ENCODE measurements around the gene OR10A3. TPM values are rescaled to one million over a fixed set of nuclear protein-coding genes. Genes with fewer than 3 reads are reported as not detected.

The OR10A3 gene
- polyA plus RNA-seq, 1 donor (not counting 4 experiments of a cell fraction or from before 2014, with no cell fraction given) = 0.04 TPM

DNA sequence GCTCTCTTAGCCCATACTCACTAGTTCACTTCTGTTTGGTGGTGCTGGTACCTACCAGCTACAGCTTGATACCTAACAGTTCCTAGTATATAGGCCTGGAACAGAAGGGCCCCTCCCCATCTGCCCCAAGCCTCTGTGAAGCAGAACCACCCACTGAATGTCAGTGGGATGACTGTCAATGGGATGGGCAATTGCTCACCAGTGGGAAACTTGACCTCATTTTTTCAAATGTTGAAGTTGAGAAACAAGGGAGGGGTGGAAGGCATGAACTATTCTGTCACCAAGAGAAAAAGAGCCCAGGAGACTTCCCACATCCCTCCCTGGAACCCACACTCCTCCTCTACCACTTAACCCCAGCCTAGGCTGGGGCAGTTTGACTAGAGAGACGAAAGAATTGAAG lies 23.9 kb upstream of the OR10A3 start, which contains the start of gene NLRP10:
NLRP10 (minus strand) TSS at position 62 of the 400 bp plus-strand sequence. CDS start 1,952 bp downstream, outside the sequence.
- Histone ChIP-seq H3K27me3 (ENCODE audit: control insufficient read depth, extremely low read depth, insufficient read depth, low read length) (no peaks in the 10 kb centered on the region), H3K9me3 (ENCODE audit: control insufficient read depth, low read depth, low read length) (no peaks in the 10 kb centered on the region), H3K9ac (ENCODE audit: control insufficient read depth, extremely low read depth, insufficient read depth, low read length) (peak within 1 kb of the TSS; percentile 72), H2AFZ (ENCODE audit: control insufficient read depth, low read length) (peak within 1 kb of the TSS; percentile 55), H3K4me3 (ENCODE audit: control insufficient read depth in 2 of 3, extremely low read depth in 1 of 3, insufficient read depth in 2 of 3, low read depth in 1 of 3, low read length in 3 of 3) (peak within 1 kb of the TSS in 1 of 3 experiments; percentile 22), H3K27ac (ENCODE audit: control insufficient read depth, insufficient read depth, low read length) (peak within 1 kb of the TSS; percentile 91), H3K36me3 (ENCODE audit: control insufficient read depth in 2 of 2, extremely low read depth in 1 of 2, insufficient read depth in 2 of 2, low read length in 2 of 2) (no peaks in the 10 kb centered on the region), H3K4me1 (ENCODE audit: control insufficient read depth, extremely low read depth, insufficient read depth, low read length) (peaks cover 51% of the 10 kb centered on the region), H3K4me2 (ENCODE audit: control insufficient read depth, extremely low read depth, insufficient read depth, low read depth, low read length) (peak within 1 kb of the TSS; percentile 77), H3K79me2 (ENCODE audit: control insufficient read depth, insufficient read depth, low read length) (no peaks in the 10 kb centered on the region), H4K20me1 (ENCODE audit: control insufficient read depth, extremely low read depth, insufficient read depth, low read length) (no peaks in the 10 kb centered on the region), H3K9me1 (ENCODE audit: control insufficient read depth, extremely low read depth, insufficient read depth, low read length) (no peaks in the 10 kb centered on the region)
- dilution Hi-C loops (cut with MboI; ENCODE audit: extremely low pct_ligation_motif_present, low sequenced_read_pairs) = no loop called here
- FAIRE-seq (peak; percentile 87), DNase-seq (ENCODE audit: low read depth, low spot score) (no peak)
- TF ChIP-seq, protein P1, sequence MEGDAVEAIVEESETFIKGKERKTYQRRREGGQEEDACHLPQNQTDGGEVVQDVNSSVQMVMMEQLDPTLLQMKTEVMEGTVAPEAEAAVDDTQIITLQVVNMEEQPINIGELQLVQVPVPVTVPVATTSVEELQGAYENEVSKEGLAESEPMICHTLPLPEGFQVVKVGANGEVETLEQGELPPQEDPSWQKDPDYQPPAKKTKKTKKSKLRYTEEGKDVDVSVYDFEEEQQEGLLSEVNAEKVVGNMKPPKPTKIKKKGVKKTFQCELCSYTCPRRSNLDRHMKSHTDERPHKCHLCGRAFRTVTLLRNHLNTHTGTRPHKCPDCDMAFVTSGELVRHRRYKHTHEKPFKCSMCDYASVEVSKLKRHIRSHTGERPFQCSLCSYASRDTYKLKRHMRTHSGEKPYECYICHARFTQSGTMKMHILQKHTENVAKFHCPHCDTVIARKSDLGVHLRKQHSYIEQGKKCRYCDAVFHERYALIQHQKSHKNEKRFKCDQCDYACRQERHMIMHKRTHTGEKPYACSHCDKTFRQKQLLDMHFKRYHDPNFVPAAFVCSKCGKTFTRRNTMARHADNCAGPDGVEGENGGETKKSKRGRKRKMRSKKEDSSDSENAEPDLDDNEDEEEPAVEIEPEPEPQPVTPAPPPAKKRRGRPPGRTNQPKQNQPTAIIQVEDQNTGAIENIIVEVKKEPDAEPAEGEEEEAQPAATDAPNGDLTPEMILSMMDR (optimal IDR thresholded peaks at IDR 0.05 in 1 of 3, IDR thresholded peaks at IDR 0.05 in 1 of 3, conservative IDR thresholded peaks at IDR 0.05 in 1 of 3; ENCODE audit: extremely low read depth in 1 of 3, insufficient read depth in 2 of 3, low read length in 3 of 3) = no peak
- no peak for TF ChIP-seq EZH2 (IDR thresholded peaks at IDR 0.05; ENCODE audit: low read length)

DNA sequence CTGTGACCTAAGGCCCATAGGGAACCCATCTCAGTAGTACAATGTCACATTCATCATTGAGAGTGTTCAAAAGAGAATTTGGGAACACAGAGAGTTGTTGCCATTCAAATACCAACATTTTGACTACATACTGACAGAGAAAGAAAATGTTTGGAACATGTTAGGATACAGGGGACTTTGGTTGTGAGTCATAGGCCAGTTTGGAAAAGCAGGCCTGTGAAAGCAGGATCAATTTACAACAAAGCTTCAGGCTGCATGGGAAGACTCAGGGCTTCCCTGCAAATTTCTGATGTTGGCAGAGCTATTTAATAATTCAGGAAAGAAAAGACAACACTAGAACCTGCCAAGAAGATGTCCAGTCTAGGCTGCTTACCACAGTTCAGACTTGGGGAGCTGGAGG lies 23.4 kb upstream of the OR10A3 start:
- TF ChIP-seq, protein P1 (optimal IDR thresholded peaks at IDR 0.05 in 1 of 3, IDR thresholded peaks at IDR 0.05 in 1 of 3, conservative IDR thresholded peaks at IDR 0.05 in 1 of 3; ENCODE audit: extremely low read depth in 1 of 3, insufficient read depth in 2 of 3, low read length in 3 of 3) = no peak
- TF ChIP-seq EZH2 (IDR thresholded peaks at IDR 0.05; ENCODE audit: low read length) = no peak
- DNase-seq (ENCODE audit: low read depth, low spot score) = no peak
- Histone ChIP-seq H3K9me1 (ENCODE audit: control insufficient read depth, extremely low read depth, insufficient read depth, low read length) (no peaks in the 10 kb centered on the region), H3K9me3 (ENCODE audit: control insufficient read depth, low read depth, low read length) (no peaks in the 10 kb centered on the region), H3K27me3 (ENCODE audit: control insufficient read depth, extremely low read depth, insufficient read depth, low read length) (peaks cover 2% of the 10 kb centered on the region), H3K4me2 (ENCODE audit: control insufficient read depth, extremely low read depth, insufficient read depth, low read depth, low read length) (peak overlapping the region; percentile 77), H4K20me1 (ENCODE audit: control insufficient read depth, extremely low read depth, insufficient read depth, low read length) (no peaks in the 10 kb centered on the region), H3K9ac (ENCODE audit: control insufficient read depth, extremely low read depth, insufficient read depth, low read length) (peak overlapping the region; percentile 72), H3K4me3 (ENCODE audit: control insufficient read depth in 2 of 3, extremely low read depth in 1 of 3, insufficient read depth in 2 of 3, low read depth in 1 of 3, low read length in 3 of 3) (peak overlapping the region in 1 of 3 experiments; percentile 22), H2AFZ (ENCODE audit: control insufficient read depth, low read length) (peak overlapping the region; percentile 55), H3K4me1 (ENCODE audit: control insufficient read depth, extremely low read depth, insufficient read depth, low read length) (peaks cover 51% of the 10 kb centered on the region), H3K79me2 (ENCODE audit: control insufficient read depth, insufficient read depth, low read length) (no peaks in the 10 kb centered on the region), H3K27ac (ENCODE audit: control insufficient read depth, insufficient read depth, low read length) (peak overlapping the region; percentile 91), H3K36me3 (ENCODE audit: control insufficient read depth in 2 of 2, extremely low read depth in 1 of 2, insufficient read depth in 2 of 2, low read length in 2 of 2) (no peaks in the 10 kb centered on the region)
- dilution Hi-C loops (cut with MboI; ENCODE audit: extremely low pct_ligation_motif_present, low sequenced_read_pairs) = no loop called here
- FAIRE-seq = peak; percentile 73
